Fibroblast of skin of left quadriceps (primary cell): ENCODE data around the gene ZC3H12D.

Experiments used
- DNase-seq, 2 experiments: peaks; one replicate each; pipeline ENCODE4 v3.0.0-alpha.2; 2013; ENCODE audit warnings: low read depth in 2 of 2

The ZC3H12D gene

GRCh38 chr6:149414009-149414408 is 70.8 kb downstream of the ZC3H12D start:
- no peak for DNase-seq

DNA sequence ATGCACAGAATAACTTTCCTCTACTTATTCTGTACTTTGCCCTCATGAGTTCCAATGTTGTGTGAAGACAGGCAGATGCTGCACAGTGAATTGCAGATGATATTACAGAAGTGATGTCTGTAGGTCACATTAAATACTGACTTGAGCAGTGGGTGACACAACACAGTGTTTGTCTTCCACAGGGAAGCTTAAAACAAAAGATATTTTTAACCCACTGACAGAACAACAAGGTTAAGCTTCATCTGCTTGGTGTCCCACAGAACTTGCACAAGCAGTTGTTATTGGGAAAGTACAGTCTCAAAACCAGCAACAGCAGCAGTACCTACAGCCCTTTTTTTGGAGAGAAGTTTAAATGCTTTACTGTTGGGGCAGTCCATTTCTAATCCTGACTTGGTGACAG is 74.3 kb downstream of the ZC3H12D start:
- no peak for DNase-seq

DNA sequence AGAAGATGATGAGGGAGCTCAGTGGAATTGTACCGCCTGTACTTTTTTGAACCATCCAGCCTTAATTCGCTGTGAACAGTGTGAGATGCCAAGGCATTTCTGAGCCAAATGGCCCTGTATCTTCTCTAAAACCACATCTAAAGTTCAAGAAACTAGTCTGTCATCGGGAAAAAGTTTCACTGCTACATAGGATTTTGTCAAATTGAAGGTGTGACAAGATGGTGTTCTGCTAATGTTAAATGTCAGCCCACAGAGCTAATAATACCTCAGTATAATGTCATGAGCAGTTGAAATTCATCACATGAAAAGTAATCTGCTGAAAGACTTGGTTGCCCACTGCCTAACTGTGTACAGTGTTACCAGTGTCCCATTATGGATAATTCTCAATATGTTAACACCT is 75.2 kb downstream of the ZC3H12D start:
- no peak for DNase-seq

DNA sequence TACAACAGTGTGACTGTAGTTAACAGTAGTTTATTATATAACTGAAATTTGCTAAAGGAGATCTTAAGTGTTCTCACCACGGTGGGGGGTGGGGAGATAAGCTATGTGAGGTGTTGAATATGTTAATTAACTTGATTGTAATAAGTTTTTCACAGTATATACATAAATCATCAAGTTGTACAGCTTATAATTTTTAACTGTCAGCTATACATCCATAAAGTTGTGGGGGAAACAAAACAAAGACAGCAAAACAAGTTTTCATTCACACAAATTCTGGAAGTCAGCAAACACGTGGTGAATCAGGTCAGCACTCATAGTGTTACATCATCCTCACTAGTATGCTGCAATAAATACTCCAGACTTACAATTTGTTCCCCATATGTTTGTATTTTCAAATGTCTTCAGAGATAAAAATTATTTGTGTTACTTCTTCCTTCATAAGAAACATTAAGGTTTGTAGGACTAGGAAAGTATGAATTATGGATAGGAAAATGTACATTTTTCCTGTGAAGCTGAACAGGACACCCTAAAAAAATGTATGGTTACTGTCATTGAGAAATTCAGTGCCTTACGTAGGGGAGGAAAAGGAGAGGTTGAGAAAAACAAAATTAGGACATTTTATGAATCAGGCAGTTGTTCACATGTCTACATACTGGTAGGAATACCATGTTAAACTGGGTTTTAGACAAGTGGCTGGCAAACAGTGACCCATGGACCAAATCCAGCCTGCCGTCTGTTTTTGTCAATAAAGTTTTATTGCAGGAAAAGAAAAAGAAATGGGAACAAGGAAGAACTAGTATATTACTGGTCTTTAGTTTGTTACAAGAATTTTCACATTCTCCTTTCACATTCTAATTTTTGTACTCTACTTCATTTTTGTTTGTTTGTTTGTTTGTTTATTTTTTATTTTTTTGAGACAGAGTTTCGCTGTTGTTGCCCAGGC is 78.7 kb downstream of the ZC3H12D start:
- DNase-seq, result peak; percentile 29 to 31

GRCh38 chr6:149403534-149403933 is 81.3 kb downstream of the ZC3H12D start:
- DNase-seq, result no peak

- DNase-seq, result no peak
These were observed 84.8 kb downstream of the ZC3H12D start, which contains the start of gene SUMO4 for GRCh38 chr6:149400050-149400449. SUMO4 (plus strand) TSS chr6:149400262; CDS start chr6:149400392, 130 bp downstream.

GRCh38 chr6:149397384-149397783 is 87.4 kb downstream of the ZC3H12D start:
- DNase-seq, result no peak
